PC-3 (cell line): ENCODE measurements around the gene ERBB2. TPM values are rescaled to one million over a fixed set of nuclear protein-coding genes. Genes with fewer than 3 reads are reported as not detected.

Experiments
- ATAC-seq: fragments of 200-7000 bp; cut with Tn5 transposase; 2 replicates; pipeline ENCODE4 v1.9.1; 2020; ENCODE audit warnings: mild to moderate bottlenecking, moderate library complexity
- BruUV-seq: library from RNA; stranded (reverse); fragments of 400-500 nt; replicated peaks from 2 replicates; lab custom pipeline; 2021; lab: Mats Ljungman, UMichigan
- CTCF ChIA-PET: fragments of 300-600 bp; sonication (Branson Sonifier 250); formaldehyde crosslinking; loops from one replicate; lab custom pipeline; 2022; ENCODE audit warnings: antibody characterized with exemption; lab: Charles Lee
- POLR2A ChIA-PET: fragments of 300-600 bp; sonication (Branson Sonifier 250); formaldehyde crosslinking; loops from one replicate; lab custom pipeline; 2022; ENCODE audit warnings: antibody characterized with exemption; ENCODE audit not compliant: unreplicated experiment; lab: Charles Lee
- DNase-seq: peaks from one replicate; pipeline ENCODE4 v3.0.0-alpha.2; 2015
- H2AFZ ChIP-seq: fragments of 300-600 bp; sonication (generic); 2 replicates; pipeline ENCODE4 v1.6.0; 2016; ENCODE audit warnings: antibody characterized with exemption, low read length
- H3F3A ChIP-seq: fragments of 300-600 bp; sonication (generic); one replicate; pipeline ENCODE4 v1.6.0; 2017; ENCODE audit warnings: antibody characterized with exemption, low read length, control low read depth, mild to moderate bottlenecking; ENCODE audit not compliant: unreplicated experiment
- H3K27ac ChIP-seq: fragments of 300-600 bp; sonication (generic); 2 replicates; pipeline ENCODE4 v1.5.1; 2016; ENCODE audit warnings: mild to moderate bottlenecking, low read length
- H3K27me3 ChIP-seq: fragments of 300-600 bp; sonication (generic); 2 replicates; pipeline ENCODE4 v1.6.1; 2016; ENCODE audit warnings: low read length, mixed read lengths
- H3K36me3 ChIP-seq: fragments of 300-600 bp; sonication (generic); 2 replicates; pipeline ENCODE4 v1.6.1; 2016; ENCODE audit warnings: low read depth, mixed run types, low read length, mixed read lengths
- H3K4me1 ChIP-seq: fragments of 300-600 bp; sonication (generic); 2 replicates; pipeline ENCODE4 v1.5.1; 2016; ENCODE audit warnings: low read length; ENCODE audit not compliant: insufficient read depth
- H3K4me2 ChIP-seq: fragments of 300-600 bp; sonication (generic); 2 replicates; pipeline ENCODE4 v1.6.0; 2016; ENCODE audit warnings: low read length
- H3K4me3 ChIP-seq: fragments of 300-600 bp; sonication (generic); 2 replicates; pipeline ENCODE4 v1.5.1; 2016; ENCODE audit warnings: mild to moderate bottlenecking, low read length, mixed read lengths
- H3K79me2 ChIP-seq: fragments of 300-600 bp; sonication (generic); 2 replicates; pipeline ENCODE4 v1.6.1; 2017; ENCODE audit warnings: low read length, mixed read lengths
- H3K9ac ChIP-seq: fragments of 300-600 bp; sonication (generic); 2 replicates; pipeline ENCODE4 v1.6.0; 2016; ENCODE audit warnings: mild to moderate bottlenecking, low read length
- H3K9me2 ChIP-seq: fragments of 300-600 bp; sonication (generic); replicated peaks from 2 replicates; pipeline ENCODE4 v1.6.1; 2016; ENCODE audit warnings: mixed run types, low read length, mixed read lengths
- H3K9me3 ChIP-seq: fragments of 300-600 bp; sonication (generic); 2 replicates; pipeline ENCODE4 v1.6.1; 2016; ENCODE audit warnings: low read length, mixed read lengths
- H4K20me1 ChIP-seq: fragments of 300-600 bp; sonication (generic); 2 replicates; pipeline ENCODE4 v1.6.1; 2016; ENCODE audit warnings: low read length, mixed read lengths
- CTCF ChIP-seq: fragments of 300-600 bp; sonication (generic); conservative IDR thresholded peaks from 2 replicates; pipeline ENCODE4 v1.5.1; 2017; ENCODE audit warnings: antibody characterized with exemption, low read depth, mild to moderate bottlenecking, low read length
- EZH2 ChIP-seq: fragments of 300-600 bp; sonication (generic); IDR thresholded peaks from one replicate; pipeline ENCODE4 v1.6.1; 2017; ENCODE audit warnings: antibody characterized with exemption, mild to moderate bottlenecking, low read length; ENCODE audit not compliant: unreplicated experiment
- EZH2phosphoT487 ChIP-seq: fragments of 300-600 bp; sonication (generic); IDR thresholded peaks from 2 replicates; pipeline ENCODE4 v1.6.1; 2018; ENCODE audit warnings: mild to moderate bottlenecking, antibody characterized with exemption, low read length, borderline replicate concordance
- intact Hi-C: fragments of 100-400 bp; cut with micrococcal nuclease; formaldehyde crosslinking; loops from 2 replicates; pipeline ENCODE4 v1.9.0; 2023
- total RNA-seq: library from RNA; depleted of rRNA; stranded (reverse); fragments of >200 nt; gene quantifications from 2 replicates; pipeline ENCODE4 v1.2.3, GENCODE V29; 2014

Gene ERBB2
- total RNA-seq, 1 experiment from 2014 or later: 36.2 TPM

DNA sequence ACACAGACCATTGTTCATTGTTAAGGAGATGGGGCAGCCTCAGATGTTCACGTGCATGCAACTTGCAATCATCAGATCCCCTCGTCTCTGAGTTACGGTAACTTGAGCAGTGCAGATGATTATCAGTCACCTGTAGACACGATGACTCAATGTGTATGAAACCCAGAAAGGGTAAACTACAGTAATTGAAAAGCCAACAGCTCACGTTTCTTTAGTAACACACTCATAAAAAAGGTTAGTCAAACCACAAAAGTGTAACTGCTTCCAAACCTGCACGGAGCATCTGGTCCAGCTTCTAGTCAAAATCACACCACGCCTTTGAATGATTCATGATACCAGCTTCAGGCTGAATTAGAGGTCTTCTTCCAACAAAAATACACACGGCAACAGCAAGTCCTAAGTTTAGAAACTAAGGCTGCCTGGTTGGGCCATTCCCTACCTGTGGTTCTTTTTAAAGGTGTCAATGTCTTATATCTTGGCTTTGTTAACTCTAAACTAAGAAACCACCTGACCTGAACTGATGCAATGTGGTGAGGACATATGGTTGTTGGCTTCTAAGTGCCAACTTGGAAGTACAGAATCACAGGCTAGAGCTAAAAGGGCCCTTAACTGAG, 70.2 kb downstream of the ERBB2 start:
- Histone ChIP-seq H4K20me1 (no peaks in the 10 kb centered on the region), H3K4me3 (no peak overlapping the region), H3K36me3 (no peaks in the 10 kb centered on the region), H3K9ac (no peak overlapping the region), H3K9me2 (no peaks in the 10 kb centered on the region), H3K79me2 (no peaks in the 10 kb centered on the region), H3F3A (no peaks in the 10 kb centered on the region), H3K4me2 (peak overlapping the region; percentile 71), H3K9me3 (no peaks in the 10 kb centered on the region), H3K27me3 (peaks cover 9% of the 10 kb centered on the region; the same call in 1 of the 2 replicates), H2AFZ (no peak overlapping the region), H3K27ac (peak overlapping the region; percentile 41; the same call in 1 of the 2 replicates), H3K4me1 (peaks cover 19% of the 10 kb centered on the region)
- DNase-seq (peak; percentile 96), ATAC-seq (peak; percentile 96)
- intact Hi-C loops: no loop called here
- no TSS peak for BruUV-seq
- CTCF ChIA-PET: no interaction called here
- POLR2A ChIA-PET: no interaction called here
- no peak for TF ChIP-seq EZH2phosphoT487
- TF ChIP-seq CTCF: no peak
- TF ChIP-seq EZH2: no peak

DNA sequence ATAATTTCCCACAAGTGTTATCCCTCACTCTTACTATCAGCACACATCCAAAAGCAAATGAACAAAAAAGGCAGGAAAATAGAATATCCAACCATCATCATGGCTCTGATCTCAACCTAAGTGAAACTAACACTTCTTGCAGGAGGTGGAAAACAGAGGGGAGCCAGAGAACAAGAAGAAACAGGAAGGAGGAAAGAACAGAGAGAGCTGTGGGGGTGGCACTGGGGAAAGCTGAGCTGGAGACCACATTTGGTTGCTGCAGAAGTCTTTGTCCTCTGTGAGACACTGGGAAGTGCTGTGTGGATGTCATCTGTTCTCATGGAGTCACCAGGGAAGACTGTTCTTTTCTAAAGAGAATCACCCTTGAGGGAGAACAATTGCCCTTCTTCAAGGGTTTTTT, 72.6 kb downstream of the ERBB2 start:
- no peak overlapping the region for H2AFZ ChIP-seq
- no peak for DNase-seq
- H3K4me2 ChIP-seq: no peak overlapping the region
- no peak for ATAC-seq
- no peaks in the 10 kb centered on the region for H3K9me2 ChIP-seq
- intact Hi-C loops: no loop called here
- H3K9me3 ChIP-seq: no peaks in the 10 kb centered on the region
- H3K79me2 ChIP-seq: no peaks in the 10 kb centered on the region
- H3K9ac ChIP-seq: no peak overlapping the region
- no peak overlapping the region for H3K4me3 ChIP-seq
- H3F3A ChIP-seq: no peaks in the 10 kb centered on the region
- H3K4me1 ChIP-seq: peaks cover 19% of the 10 kb centered on the region
- no peaks in the 10 kb centered on the region for H3K36me3 ChIP-seq
- no peaks in the 10 kb centered on the region for H4K20me1 ChIP-seq
- no peak for TF ChIP-seq CTCF
- no peak for TF ChIP-seq EZH2phosphoT487
- TF ChIP-seq EZH2: no peak
- peaks cover 15% of the 10 kb centered on the region for H3K27me3 ChIP-seq
- POLR2A ChIA-PET: no interaction called here
- BruUV-seq: no TSS peak
- CTCF ChIA-PET: no interaction called here
- no peak overlapping the region for H3K27ac ChIP-seq

GRCh38 chr17:39772987-39773934, 73.4 kb downstream of the ERBB2 start:
- H3K36me3 ChIP-seq: no peaks in the 10 kb centered on the region
- H3K27me3 ChIP-seq: peaks cover 17% of the 10 kb centered on the region
- no peak overlapping the region for H3K27ac ChIP-seq
- no TSS peak for BruUV-seq
- no peak overlapping the region for H3K4me3 ChIP-seq
- no peaks in the 10 kb centered on the region for H3K79me2 ChIP-seq
- H3K9ac ChIP-seq: no peak overlapping the region
- no peaks in the 10 kb centered on the region for H3K9me2 ChIP-seq
- no peaks in the 10 kb centered on the region for H4K20me1 ChIP-seq
- intact Hi-C loops: no loop called here
- no peak overlapping the region for H3K4me2 ChIP-seq
- no peak for TF ChIP-seq EZH2phosphoT487
- no peak for TF ChIP-seq CTCF
- CTCF ChIA-PET: no interaction called here
- peaks cover 19% of the 10 kb centered on the region for H3K4me1 ChIP-seq
- ATAC-seq: no peak
- H2AFZ ChIP-seq: no peak overlapping the region
- H3F3A ChIP-seq: no peaks in the 10 kb centered on the region
- no peaks in the 10 kb centered on the region for H3K9me3 ChIP-seq
- POLR2A ChIA-PET: no interaction called here
- no peak for DNase-seq
